Activated CD4-positive, alpha-beta T cell treated with anti-CD3 and anti-CD28 coated beads, Interleukin-2, amount 50 U/mL, for 1 hour (primary cell): Measurements from ENCODE around the gene DIO2.

Experiments
- DNase-seq: peaks from one replicate; pipeline ENCODE4 v3.0.0-alpha.2; 2020

Gene DIO2

DNA sequence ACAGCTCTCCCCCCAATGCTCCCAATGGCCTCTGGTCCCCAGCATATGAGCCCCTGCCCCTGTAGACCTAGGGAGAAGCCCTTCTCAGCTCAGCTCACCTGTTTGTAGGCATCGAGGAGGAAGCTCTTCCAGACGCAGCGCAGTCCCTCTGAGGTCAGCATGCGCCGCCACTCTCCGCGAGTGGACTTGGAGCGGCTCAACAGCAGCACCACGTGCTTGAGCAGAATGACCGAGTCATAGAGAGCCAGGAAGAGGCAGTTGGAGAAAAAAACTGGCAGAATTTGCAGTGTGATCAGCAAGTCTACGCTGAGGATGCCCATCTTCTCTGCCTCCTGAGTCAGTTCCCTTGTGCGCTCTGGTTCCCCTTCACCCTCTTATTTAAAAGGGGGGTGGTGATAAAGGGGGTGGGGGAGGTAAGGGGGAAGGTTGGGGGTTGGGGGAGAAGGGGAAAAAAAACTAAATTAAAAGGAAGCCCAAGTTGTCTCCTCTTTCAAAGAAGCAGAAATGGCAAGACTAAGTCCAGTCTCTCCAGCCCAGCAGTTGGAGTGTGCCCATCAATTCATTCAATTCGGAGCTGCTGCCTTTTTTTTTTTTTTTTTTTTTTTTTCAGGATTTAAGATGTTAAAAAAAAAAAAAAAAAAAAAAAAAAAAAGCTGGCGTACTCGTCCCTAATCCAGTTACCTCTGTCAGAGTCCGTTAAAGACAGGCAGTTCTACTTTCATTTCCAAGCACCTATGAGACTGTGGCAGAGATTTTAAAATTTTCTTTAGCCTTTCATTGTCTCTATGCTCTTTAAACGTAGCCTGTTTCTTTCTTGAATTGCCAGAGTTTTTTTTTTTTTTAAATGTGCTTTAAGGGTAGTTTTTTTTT lies at the start of gene DIO2:
DIO2 (minus strand) TSS at position 352 of the 870 bp plus-strand sequence; CDS start at position 320, 32 bp downstream.
- DNase-seq = no peak

GRCh38 chr14:80260645-80261044 lies 49.3 kb upstream of the DIO2 start:
- DNase-seq = no peak

GRCh38 chr14:80239631-80240030 lies 28.3 kb upstream of the DIO2 start:
- DNase-seq = no peak

GRCh38 chr14:80237143-80237542 lies 25.8 kb upstream of the DIO2 start:
- no peak for DNase-seq

DNA sequence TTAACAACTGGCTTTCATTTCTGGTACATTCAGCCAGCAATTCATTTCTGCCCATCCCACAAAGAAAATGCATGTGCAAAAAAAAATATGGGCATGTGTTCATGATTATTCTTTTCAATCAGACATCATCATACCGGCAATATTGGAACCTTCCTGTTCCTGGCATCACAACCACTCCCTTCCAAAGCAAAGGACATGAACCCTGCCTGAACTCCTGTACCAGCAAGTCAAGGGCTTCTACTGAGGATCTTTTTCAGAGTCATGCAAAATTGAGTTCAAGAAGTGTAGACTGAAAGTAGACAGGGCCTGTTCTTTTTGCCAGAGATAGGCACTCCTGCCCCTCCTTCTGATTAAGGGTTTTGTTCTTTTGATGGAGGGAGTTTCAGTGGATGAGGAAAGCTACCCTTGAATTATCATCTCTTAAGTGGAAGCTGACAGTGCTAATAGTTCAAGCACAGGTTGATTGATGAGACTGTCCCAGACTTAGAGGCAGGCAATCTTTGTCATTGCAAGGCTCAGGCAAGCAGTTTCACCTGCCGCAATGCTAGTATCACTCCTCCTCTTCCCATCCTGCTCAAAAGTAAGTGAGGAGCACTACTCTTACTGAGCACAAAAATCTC lies 22.3 kb upstream of the DIO2 start:
- no peak for DNase-seq

DNA sequence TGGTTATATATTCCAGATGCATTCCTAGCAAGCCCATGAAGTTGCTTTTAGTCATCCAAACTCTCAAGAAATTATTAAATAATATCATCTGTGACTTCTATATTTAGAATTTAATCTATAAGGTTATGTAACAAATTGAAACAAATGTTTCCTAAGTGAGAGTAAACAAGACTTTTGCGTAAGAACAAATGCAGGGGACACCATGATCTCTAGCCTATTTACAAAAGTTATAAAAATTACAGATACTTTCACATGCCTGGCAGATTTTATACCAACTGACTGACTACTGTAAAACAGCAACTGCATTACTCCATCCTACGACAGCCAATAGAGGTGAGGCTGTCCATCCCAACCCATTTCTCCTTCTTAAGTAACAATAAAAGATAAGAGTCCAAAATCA lies 20.4 kb upstream of the DIO2 start:
- no peak for DNase-seq

GRCh38 chr14:80223696-80224465 lies 12.6 kb upstream of the DIO2 start:
- DNase-seq = no peak

GRCh38 chr14:80216818-80217217 lies 5.5 kb upstream of the DIO2 start:
- no peak for DNase-seq

GRCh38 chr14:80215756-80216581 lies 4.7 kb upstream of the DIO2 start:
- no peak for DNase-seq

DNA sequence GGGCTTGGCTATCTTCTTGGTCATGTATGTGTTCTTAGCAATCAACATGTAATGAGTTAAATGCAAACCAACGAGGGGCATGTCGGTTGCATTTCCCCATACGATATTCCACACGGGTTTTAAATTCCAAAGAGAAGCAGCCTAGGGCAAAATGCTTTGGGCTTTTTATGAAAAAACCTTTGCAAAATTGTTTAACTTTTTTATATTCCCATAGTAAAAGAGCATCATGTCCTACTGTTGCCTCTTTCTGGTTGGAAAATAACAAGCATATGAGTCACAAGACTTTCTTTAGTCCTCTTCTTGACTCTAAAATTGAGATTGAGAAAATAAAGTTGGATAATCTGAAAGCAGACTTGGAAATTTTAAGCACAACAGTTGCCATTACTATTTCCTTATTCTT lies 3.8 kb upstream of the DIO2 start:
- DNase-seq = no peak

GRCh38 chr14:80213602-80214001 lies 2.3 kb upstream of the DIO2 start:
- DNase-seq = no peak

- DNase-seq = no peak
Measured at GRCh38 chr14:80212023-80212397, 706 bp upstream of the DIO2 start.

- no peak for DNase-seq
Measured at GRCh38 chr14:80208461-80208860, 2.8 kb downstream of the DIO2 start.

DNA sequence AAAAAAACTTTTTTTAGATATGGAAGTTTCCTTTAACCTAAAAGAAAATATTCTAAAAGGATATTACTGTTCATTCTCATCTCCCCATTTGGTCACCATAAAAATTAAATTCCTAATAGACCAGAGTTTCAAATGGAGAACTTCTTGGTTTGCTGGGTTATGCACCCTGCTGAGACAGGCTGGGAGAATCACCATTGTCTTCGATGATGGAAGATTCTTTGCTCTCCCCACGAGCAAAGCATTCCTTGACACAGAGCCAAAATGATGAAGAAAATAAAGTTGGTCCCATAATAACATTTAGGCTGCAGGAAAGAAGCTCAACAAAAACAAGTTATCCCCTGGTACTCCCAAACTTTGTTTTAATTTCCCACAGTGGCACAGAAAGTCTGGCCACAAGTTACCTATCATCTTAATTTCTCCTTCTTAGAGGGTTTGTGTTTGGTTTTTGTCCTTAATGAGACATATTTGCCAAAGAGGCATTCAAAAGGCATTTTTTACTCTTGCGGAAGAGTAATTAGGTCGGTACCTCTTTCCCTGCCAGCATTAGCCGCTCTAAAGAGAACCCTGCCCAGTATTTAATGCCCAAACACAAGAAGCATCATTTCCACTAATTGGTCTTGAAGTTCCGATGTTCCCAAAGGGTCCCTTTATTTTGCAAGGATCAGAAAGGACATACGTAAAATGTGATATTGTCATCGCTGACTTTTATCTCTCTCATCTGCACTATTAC lies 4.8 kb downstream of the DIO2 start:
- DNase-seq = no peak

- DNase-seq = no peak
Measured at GRCh38 chr14:80202888-80203562, 8.3 kb downstream of the DIO2 start.

GRCh38 chr14:80200093-80200492 lies 11.2 kb downstream of the DIO2 start:
- DNase-seq = no peak

DNA sequence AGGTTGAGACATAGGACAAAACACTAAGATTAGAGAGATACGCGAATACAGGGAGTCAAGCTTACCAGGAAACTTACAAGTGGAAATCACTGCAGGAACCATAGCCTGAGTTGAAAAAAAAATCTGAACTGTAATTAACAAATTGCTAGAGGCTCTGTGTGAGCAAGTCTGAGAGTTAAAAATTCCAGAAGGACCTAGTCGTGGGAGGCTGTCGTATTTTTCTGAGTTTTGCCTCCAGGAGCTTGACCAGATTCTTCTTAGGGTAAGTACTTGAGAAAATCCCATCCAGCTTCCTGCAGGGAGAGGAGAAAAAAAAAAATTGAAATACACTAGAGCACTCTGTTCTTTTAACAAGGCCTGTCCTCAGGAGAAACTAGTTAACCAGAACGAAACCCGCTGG lies 22.7 kb downstream of the DIO2 start:
- no peak for DNase-seq

DNA sequence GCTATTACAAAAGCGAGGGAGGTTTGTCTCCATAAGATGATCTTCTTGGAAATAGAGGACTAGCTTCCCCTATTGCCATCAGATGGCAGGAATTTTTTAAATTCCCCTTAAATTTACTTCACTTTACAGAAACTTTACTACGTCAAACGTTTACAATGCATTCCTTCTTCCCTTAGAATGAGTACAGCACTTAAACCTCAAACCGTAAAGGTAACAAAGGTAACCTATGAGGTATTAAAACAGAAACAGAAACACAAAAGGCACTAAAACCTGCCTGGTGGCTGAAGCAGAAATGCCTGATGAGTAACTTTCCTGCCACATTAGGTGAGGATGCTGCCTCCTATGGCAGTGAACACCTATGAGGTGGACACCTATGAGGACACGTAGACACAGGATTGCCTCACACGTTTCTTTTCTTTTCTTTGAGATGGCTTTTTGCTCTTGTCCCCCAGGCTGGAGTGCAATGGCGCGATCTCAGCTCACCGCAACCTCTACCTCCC lies 25.0 kb downstream of the DIO2 start:
- no peak for DNase-seq

DNA sequence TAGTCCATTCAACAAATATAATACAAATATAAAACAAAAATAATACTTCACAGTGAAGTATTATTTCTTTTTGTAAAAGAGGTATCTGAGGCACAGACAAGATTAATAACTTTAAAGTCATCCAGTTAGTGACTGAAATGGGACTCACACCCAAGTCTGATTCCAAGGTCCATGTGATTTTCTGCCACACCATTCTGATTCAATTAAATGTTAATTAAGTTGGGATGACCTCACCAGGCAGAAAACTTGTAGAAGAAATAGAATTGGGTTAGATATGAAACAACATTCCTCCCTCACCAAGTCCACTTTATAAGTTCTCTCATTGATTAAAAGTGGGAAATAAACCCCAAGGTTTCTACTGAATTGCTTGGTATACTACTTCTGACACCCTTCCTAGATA lies 34.4 kb downstream of the DIO2 start:
- no peak for DNase-seq

DNA sequence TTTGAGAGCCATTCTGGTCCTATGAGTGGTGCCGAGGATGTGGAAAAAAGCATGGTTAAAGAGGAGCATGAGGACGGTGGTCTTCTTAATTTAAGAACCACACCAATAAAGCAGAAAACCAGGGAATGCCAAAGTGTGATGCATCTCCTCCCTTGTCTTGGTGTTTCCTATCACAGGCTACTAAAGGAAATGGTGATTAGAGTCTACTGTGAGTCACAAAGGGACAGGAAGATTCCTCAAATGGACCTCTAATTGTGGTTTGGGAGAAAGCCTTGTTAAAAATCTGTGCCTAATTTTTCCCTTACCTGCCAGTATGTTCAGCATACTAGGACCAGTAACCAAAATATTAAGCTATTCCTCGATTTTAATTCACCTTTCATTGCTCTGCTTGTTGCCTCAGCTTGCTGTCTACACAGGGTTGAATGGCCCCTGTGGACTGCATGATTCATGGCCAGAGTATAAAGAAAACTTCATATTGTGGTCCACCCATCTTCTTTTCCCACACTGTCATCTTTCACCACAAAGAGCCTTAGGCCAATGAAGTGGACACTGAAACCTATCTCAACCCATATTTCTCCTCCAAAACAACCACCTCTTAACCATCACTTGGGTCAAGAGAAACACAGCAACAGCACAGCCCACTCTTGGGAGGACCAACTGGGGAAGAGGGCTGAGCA lies 38.8 kb downstream of the DIO2 start:
- no peak for DNase-seq
